NCI-H1105 treated with DMSO at 0.1 percent for 48 hours (cell line): Measurements from ENCODE around the gene CA6.
"Not testable (repeated sequence)": the region's sequence is repeated elsewhere in the genome, so short reads cannot be mapped to it uniquely, and the experiment has no call there.

ENCODE experiments used
- DNase-seq: peaks from one replicate; lab custom pipeline; 2025; lab: John Stamatoyannopoulos, UW

CA6 gene

GRCh38 chr1:8969937-8970336, 24.3 kb downstream of the CA6 start:
- no peak for DNase-seq

- no peak for DNase-seq
Observed at GRCh38 chr1:8970870-8971337, 25.2 kb downstream of the CA6 start.

- no peak for DNase-seq
Observed at GRCh38 chr1:8974551-8974950, 28.9 kb downstream of the CA6 start.

- DNase-seq: no peak
Observed at GRCh38 chr1:8976338-8976737, 30.7 kb downstream of the CA6 start.

GRCh38 chr1:8976896-8977450, 31.3 kb downstream of the CA6 start:
- no peak for DNase-seq

- no peak for DNase-seq
Observed at GRCh38 chr1:8980656-8981055, 35.0 kb downstream of the CA6 start.

GRCh38 chr1:8981169-8981568, 35.5 kb downstream of the CA6 start:
- DNase-seq: no peak

- DNase-seq: no peak
Observed at GRCh38 chr1:8984203-8984602, 38.5 kb downstream of the CA6 start.

GRCh38 chr1:8984990-8985389, 39.3 kb downstream of the CA6 start:
- no peak for DNase-seq

- DNase-seq: no peak
Observed at GRCh38 chr1:8985915-8986813, 40.5 kb downstream of the CA6 start.

GRCh38 chr1:8986814-8987190, 41.1 kb downstream of the CA6 start:
- DNase-seq: no peak

- DNase-seq: peak; percentile 7
Observed at GRCh38 chr1:8987881-8988617, 42.4 kb downstream of the CA6 start.

GRCh38 chr1:8988618-8988967, 42.9 kb downstream of the CA6 start:
- DNase-seq: no peak

GRCh38 chr1:8989061-8989460, 43.4 kb downstream of the CA6 start:
- no peak for DNase-seq

- no peak for DNase-seq
Observed at GRCh38 chr1:8989821-8990220, 44.2 kb downstream of the CA6 start.

- no peak for DNase-seq
Observed at GRCh38 chr1:8992936-8993687, 47.4 kb downstream of the CA6 start.

GRCh38 chr1:8993962-8994675, 48.5 kb downstream of the CA6 start:
- not testable (repeated sequence) for DNase-seq

- DNase-seq: not testable (repeated sequence)
Observed at GRCh38 chr1:9001534-9002214, 56.0 kb downstream of the CA6 start.

- DNase-seq: not testable (repeated sequence)
Observed at GRCh38 chr1:9002215-9002560, 56.5 kb downstream of the CA6 start.

- DNase-seq: no peak
Observed at GRCh38 chr1:9004031-9004699, 58.5 kb downstream of the CA6 start.
